Non-pigmented ciliary epithelial cell (primary cell): Measurements from ENCODE around the gene SERPINB3.
A peak's percentile ranks its signal among the peaks of the same experiment; 100 is the strongest.
"Not testable (repeated sequence)": the region's sequence is repeated elsewhere in the genome, so short reads cannot be mapped to it uniquely, and the experiment has no call there.

Experiments used
- DNase-seq: peaks from one replicate; pipeline ENCODE4 v3.0.0-alpha.2; 2010; ENCODE audit warnings: low read depth

SERPINB3 gene

GRCh38 chr18:63661750-63662149, at the start of gene SERPINB3:
Gene SERPINB3 (minus strand): TSS chr18:63661893. CDS start chr18:63661216, 677 bp downstream.
- DNase-seq = not testable (repeated sequence)

- DNase-seq = peak; percentile 65
Measured at GRCh38 chr18:63708650-63709049, 47.0 kb upstream of the SERPINB3 start.

GRCh38 chr18:63707816-63708215, 46.1 kb upstream of the SERPINB3 start:
- DNase-seq = no peak

- DNase-seq = no peak
Measured at GRCh38 chr18:63705401-63705800, 43.7 kb upstream of the SERPINB3 start.

- DNase-seq = no peak
Measured at GRCh38 chr18:63702660-63703059, 41.0 kb upstream of the SERPINB3 start, which contains the start of gene SERPINB11. Gene SERPINB11 (plus strand): TSS chr18:63702960. CDS start chr18:63710194, 7,234 bp downstream.

- DNase-seq = no peak
Measured at GRCh38 chr18:63701952-63702351, 40.3 kb upstream of the SERPINB3 start.

GRCh38 chr18:63700501-63700900, 38.8 kb upstream of the SERPINB3 start:
- DNase-seq = no peak

- no peak for DNase-seq
Measured at GRCh38 chr18:63697097-63697660, 35.5 kb upstream of the SERPINB3 start.

GRCh38 chr18:63689064-63689463, 27.4 kb upstream of the SERPINB3 start:
- no peak for DNase-seq

- DNase-seq = no peak
Measured at GRCh38 chr18:63686871-63687270, 25.2 kb upstream of the SERPINB3 start.

GRCh38 chr18:63684718-63685117, 23.0 kb upstream of the SERPINB3 start:
- DNase-seq = no peak

GRCh38 chr18:63683890-63684289, 22.2 kb upstream of the SERPINB3 start:
- no peak for DNase-seq

GRCh38 chr18:63683152-63683551, 21.5 kb upstream of the SERPINB3 start:
- DNase-seq = peak; percentile 81

GRCh38 chr18:63681449-63682340, 20.0 kb upstream of the SERPINB3 start:
- DNase-seq = no peak

GRCh38 chr18:63679820-63680606, 18.3 kb upstream of the SERPINB3 start:
- DNase-seq = no peak

GRCh38 chr18:63677500-63678225, 16.0 kb upstream of the SERPINB3 start:
- no peak for DNase-seq

GRCh38 chr18:63676526-63677323, 15.0 kb upstream of the SERPINB3 start:
- no peak for DNase-seq

- no peak for DNase-seq
Measured at GRCh38 chr18:63664571-63664970, 2.9 kb upstream of the SERPINB3 start.

- not testable (repeated sequence) for DNase-seq
Measured at GRCh38 chr18:63658920-63659319, 2.8 kb downstream of the SERPINB3 start.

- not testable (repeated sequence) for DNase-seq
Measured at GRCh38 chr18:63650271-63650670, 11.4 kb downstream of the SERPINB3 start.

GRCh38 chr18:63648241-63648640, 13.5 kb downstream of the SERPINB3 start:
- DNase-seq = no peak
